Measurements from ENCODE around the gene TNS1.

Gene TNS1

DNA sequence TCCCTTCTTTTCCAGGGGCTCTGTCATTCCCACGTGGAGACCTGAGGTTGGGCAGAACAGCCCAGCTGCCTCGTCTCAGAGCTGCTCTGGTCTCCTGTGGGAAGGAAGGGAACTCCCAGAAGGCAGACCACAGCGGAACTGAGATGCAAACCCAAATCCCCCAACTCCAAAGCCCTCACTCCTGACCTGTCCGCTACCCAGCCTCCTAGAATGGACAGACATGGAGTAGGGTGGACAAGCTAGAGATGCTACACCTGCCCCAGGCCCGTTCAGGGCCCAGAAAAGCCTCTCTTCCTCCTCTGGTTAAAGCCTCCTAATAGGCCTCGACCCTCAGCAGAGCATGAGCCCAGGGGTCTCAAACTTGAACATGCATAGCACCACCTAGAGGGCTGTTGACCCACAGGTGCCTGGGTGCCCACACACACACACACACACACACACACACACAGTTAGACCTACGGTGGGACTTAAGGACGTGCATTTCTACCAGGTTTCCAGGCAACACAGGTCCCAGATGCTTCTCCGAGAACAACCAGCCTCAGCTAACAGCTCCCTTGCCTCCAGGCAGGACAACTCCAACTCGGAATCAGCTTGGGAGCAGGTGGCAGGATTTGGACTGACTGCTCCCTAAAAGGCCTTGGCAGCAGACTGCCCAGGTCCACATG is 93.5 kb downstream of the TNS1 start:
- DNase-seq, result no peak

GRCh38 chr2:217908544-217908943 is 94.3 kb downstream of the TNS1 start:
- no peak for DNase-seq

- DNase-seq, result no peak
These were observed 95.5 kb downstream of the TNS1 start for GRCh38 chr2:217907266-217907665.

DNA sequence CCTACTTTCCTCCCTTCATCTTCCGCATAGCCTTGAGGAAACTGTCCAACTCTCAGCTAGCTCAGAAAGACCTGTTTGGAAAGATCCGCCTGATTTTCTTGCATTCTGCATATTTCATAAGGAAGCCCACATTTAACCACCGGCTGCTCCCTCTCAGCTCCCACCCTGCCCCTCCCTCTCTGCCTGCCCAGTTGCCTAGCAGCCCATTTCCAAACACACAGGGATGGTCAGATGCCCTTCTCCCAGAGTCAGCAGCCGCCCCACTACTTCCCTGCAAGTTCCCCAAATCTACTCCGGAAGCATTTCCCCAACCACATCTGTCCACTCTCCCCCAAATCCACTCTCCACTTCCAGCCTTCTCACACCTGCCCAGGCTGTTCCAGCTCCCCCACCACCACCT is 96.0 kb downstream of the TNS1 start:
- no peak for DNase-seq

DNA sequence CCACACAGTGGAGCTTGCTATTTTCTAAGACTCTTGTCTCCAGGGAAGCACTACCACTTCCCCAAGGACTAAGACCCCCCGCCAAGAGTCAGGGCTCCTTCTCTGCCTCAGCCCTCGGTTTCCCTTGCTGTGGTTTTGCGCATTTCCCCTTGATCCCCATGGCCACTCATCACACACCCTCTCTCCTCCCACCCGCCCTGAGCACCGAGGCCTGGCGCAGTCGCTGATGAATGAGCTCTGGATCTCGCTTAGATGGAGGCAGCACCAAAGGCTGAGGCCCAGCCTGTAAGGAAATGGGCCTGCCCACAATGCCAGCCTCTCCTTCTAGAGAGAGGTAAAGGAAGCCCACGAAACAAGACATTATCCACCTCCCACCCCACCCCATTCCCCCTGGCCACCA is 96.9 kb downstream of the TNS1 start:
- DNase-seq, result no peak

DNA sequence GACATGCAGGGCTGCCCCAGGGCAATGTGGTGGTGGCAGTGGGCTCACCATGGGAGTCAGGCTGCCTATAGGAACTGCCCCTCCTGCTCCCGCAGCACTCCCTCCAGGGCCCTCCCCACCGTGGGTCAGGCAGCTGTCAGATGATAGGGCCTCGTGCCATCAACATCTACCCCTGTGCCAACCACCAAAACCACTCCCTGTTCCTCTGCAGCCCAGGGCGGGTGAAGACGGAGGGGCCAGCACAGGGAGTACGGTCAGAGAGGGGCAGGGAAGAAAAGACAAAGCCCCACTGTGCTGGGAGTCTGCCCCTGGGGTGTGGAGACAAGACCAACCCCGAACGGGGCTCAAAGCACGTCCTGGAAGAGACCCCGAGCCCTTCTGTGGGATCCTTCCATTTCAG is 97.4 kb downstream of the TNS1 start:
- peak; percentile 18 to 63 for DNase-seq

GRCh38 chr2:217904614-217904965 is 98.2 kb downstream of the TNS1 start:
- no peak for DNase-seq

GRCh38 chr2:217903859-217904613 is 98.8 kb downstream of the TNS1 start:
- DNase-seq, result peak in 1 of 2 donors; percentile 57

- no peak for DNase-seq
These were observed 99.5 kb downstream of the TNS1 start for GRCh38 chr2:217903142-217903858.

- no peak for DNase-seq
These were observed 100.2 kb downstream of the TNS1 start for GRCh38 chr2:217902379-217903141.

GRCh38 chr2:217901835-217902378 is 100.9 kb downstream of the TNS1 start:
- DNase-seq, result no peak

- DNase-seq, result no peak
These were observed 101.4 kb downstream of the TNS1 start for GRCh38 chr2:217901400-217901799.

- no peak for DNase-seq
These were observed 101.9 kb downstream of the TNS1 start for GRCh38 chr2:217900780-217901360.

DNA sequence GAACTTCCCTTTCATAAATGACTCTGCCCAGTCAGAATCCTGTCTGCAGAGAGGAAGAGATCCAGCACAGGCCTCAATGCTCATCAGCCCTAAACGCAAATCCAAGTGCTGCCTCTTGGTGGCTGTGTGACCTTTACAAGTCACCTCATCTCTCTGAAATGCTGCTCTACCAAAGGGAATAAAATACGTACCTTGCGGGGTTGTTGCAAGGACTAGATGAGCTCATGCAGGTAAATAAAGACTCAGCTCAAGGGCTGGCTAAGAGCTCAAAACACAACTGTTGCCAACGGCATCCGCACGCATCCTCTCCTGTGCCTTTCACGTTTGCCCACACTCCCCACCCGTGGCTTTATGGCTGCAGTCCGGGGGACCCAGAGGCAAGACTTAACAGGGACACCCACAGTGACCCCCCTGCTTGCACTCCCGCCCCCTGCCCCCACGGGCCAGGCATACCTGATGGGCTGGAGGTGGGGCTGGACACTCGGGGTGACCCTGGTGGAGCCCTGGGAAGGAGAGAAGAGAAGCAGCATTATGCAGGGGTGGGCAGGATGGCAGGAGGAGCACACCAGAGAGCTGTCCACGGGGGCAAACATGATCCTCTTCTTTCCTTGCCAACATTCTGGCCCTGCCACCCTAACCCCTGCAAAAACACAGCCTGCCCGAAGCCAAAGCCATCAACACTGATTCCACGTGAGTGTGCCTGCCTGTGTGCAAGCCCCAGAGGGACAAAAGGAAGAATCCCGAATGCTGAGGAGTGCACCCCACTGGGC is 102.6 kb downstream of the TNS1 start:
- no peak for DNase-seq

DNA sequence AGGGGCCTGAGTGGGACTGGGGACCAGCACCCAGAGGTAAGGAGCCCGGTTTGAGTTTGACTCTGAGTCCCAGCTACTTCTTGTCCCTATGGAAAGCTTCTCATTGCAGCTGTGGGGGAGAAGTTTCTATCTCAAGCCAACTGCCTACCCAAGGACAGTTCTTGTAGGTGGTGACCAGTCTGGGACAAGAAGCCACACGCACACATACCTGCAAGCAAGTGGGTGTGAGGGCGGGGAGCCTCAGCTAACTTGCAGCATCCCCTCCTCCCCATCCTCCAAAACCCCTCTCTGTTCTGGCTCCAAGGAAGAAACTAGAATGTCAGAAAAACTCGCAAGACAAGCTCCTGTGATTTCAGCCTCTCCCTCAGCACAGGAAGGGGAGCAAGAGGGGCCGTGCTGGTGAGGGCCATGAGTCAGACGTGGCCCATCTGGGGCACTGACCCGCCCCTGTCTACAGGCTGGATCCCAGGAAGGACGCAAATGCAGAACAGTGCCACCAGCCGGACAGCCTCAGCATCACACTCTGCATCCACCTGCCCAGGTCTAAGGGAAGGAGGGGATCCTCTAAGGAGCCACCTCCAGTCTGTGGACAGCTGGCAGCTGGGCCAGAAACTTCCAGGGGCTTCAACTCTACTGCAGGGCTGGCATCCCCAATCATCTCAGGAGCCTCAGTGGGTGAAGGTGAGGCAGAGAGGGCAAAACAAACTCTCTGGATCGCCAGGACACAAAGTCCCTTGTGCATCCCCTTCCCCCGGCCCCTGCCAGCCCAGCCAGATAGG is 103.4 kb downstream of the TNS1 start:
- DNase-seq, result no peak

GRCh38 chr2:217897816-217898806 is 104.7 kb downstream of the TNS1 start:
- peak; percentile 29 to 57 for DNase-seq

GRCh38 chr2:217897091-217897715 is 105.6 kb downstream of the TNS1 start:
- DNase-seq, result no peak

GRCh38 chr2:217895070-217895635 is 107.6 kb downstream of the TNS1 start:
- no peak for DNase-seq

- DNase-seq, result no peak
These were observed 109.4 kb downstream of the TNS1 start for GRCh38 chr2:217893440-217893839.
